Measurements from ENCODE around the gene RASEF.

DNA sequence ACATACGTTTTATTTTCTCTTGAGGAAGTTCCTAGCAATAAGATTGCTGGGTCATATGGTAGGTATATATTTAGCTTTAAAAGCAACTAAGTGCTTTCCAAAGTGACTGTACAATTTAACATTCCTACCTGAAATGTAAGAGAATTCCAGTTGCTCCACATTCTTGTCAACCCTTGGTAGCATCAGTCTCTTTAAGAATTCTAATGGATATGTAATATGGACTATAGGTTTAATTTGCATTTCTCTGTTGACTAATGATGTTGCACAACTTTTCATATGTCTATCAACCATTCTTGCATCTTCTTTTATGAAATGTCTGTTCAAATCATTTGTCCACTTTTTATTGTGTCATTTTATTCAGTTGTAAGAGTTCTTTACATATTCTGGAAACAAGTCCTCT lies 6.7 kb upstream of the RASEF start:
- TF ChIP-seq EZH2phosphoT487 (IDR thresholded peaks at IDR 0.05; ENCODE audit: borderline replicate concordance) (no peak), CTCF (IDR thresholded peaks at IDR 0.05 in 2 of 3, conservative IDR thresholded peaks at IDR 0.05 in 1 of 3; ENCODE audit: borderline replicate concordance in 1 of 3, insufficient read depth in 1 of 3, low read depth in 2 of 3, low read length in 2 of 3) (no peak), YY1 (IDR thresholded peaks at IDR 0.05; ENCODE audit: extremely low read depth, insufficient replicate concordance, low read depth, low read length) (no peak), POLR2A (IDR thresholded peaks at IDR 0.05; ENCODE audit: borderline replicate concordance, extremely low read depth, insufficient read depth, insufficient read length) (no peak), POLR2AphosphoS5 (IDR thresholded peaks at IDR 0.05; ENCODE audit: low read depth, low read length) (no peak), ELF1 (IDR thresholded peaks at IDR 0.05; ENCODE audit: borderline replicate concordance, low read depth) (no peak), RAD21 (IDR thresholded peaks at IDR 0.05; ENCODE audit: low read depth) (no peak), SRF (IDR thresholded peaks at IDR 0.05; ENCODE audit: low read depth) (no peak), SIN3A (IDR thresholded peaks at IDR 0.05; ENCODE audit: low read depth) (no peak)
- TF ChIP-seq, protein P1, sequence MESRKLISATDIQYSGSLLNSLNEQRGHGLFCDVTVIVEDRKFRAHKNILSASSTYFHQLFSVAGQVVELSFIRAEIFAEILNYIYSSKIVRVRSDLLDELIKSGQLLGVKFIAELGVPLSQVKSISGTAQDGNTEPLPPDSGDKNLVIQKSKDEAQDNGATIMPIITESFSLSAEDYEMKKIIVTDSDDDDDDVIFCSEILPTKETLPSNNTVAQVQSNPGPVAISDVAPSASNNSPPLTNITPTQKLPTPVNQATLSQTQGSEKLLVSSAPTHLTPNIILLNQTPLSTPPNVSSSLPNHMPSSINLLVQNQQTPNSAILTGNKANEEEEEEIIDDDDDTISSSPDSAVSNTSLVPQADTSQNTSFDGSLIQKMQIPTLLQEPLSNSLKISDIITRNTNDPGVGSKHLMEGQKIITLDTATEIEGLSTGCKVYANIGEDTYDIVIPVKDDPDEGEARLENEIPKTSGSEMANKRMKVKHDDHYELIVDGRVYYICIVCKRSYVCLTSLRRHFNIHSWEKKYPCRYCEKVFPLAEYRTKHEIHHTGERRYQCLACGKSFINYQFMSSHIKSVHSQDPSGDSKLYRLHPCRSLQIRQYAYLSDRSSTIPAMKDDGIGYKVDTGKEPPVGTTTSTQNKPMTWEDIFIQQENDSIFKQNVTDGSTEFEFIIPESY (IDR thresholded peaks at IDR 0.05; ENCODE audit: extremely low read depth, insufficient replicate concordance, low read length), result no peak
- TF ChIP-seq, protein P2, sequence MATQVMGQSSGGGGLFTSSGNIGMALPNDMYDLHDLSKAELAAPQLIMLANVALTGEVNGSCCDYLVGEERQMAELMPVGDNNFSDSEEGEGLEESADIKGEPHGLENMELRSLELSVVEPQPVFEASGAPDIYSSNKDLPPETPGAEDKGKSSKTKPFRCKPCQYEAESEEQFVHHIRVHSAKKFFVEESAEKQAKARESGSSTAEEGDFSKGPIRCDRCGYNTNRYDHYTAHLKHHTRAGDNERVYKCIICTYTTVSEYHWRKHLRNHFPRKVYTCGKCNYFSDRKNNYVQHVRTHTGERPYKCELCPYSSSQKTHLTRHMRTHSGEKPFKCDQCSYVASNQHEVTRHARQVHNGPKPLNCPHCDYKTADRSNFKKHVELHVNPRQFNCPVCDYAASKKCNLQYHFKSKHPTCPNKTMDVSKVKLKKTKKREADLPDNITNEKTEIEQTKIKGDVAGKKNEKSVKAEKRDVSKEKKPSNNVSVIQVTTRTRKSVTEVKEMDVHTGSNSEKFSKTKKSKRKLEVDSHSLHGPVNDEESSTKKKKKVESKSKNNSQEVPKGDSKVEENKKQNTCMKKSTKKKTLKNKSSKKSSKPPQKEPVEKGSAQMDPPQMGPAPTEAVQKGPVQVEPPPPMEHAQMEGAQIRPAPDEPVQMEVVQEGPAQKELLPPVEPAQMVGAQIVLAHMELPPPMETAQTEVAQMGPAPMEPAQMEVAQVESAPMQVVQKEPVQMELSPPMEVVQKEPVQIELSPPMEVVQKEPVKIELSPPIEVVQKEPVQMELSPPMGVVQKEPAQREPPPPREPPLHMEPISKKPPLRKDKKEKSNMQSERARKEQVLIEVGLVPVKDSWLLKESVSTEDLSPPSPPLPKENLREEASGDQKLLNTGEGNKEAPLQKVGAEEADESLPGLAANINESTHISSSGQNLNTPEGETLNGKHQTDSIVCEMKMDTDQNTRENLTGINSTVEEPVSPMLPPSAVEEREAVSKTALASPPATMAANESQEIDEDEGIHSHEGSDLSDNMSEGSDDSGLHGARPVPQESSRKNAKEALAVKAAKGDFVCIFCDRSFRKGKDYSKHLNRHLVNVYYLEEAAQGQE (IDR thresholded peaks at IDR 0.05; ENCODE audit: low read depth), result no peak
